ENCODE data around the gene ADAMTSL4. TPM values are rescaled to one million over a fixed set of nuclear protein-coding genes. Genes with fewer than 3 reads are reported as not detected.
"Not testable (repeated sequence)": the region's sequence is repeated elsewhere in the genome, so short reads cannot be mapped to it uniquely, and the experiment has no call there.

Gene ADAMTSL4
- total RNA-seq, 1 experiment from 2014 or later: 2.8 TPM

DNA sequence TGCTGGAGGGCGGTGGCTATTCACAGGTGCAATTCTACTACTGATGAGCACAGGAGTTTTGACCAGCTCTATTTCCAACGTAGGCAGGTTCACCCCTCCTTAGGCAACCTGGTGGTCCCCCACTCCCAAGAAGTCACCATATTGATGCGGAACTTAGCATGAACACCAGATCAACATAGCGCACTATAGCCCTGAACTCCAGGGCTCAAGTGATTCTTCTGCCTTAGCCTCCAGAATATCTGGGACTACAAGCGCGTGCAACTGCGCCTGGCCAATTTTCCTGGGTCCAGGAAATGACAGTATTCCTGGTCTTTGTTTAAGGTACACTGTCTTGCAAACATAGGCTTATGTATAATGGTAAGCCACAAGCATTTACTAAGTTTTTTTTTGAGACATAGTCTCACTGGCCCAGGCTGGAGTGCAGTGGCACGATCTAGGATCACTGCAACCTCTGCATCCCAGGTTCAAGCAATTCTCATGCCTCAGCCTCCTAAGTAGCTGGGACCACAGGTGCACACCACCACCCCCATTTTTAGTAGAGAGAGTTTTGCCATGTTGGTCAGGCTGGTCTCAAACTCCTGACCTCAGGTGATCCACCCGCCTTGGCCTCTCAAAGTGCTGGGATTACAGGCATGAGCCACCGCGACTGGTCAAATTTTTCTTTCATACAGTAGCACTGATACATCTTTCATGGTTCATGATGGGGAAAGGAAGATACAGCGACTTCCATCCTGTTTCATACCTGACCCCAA lies 17.6 kb downstream of the ADAMTSL4 start:
- DNase-seq (ENCODE audit: low read depth): no peak

DNA sequence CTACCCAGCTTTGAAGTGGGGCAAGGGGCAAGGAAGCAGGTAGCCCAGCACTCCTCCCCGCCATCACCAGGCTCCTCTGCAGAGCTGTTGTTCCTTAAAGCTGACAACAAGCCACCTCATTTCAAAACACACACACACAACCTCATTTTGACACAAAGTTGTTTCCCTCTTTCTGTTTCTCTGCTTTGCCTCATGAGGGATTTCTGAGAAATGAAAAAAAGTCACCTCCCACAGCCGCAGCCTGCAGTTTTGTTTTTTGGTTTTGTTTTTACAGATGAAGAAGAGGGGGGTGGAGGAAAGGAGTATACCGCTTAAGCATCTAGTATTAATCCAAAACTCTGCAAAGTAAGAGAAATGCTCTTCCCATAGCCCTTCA lies 18.1 kb downstream of the ADAMTSL4 start:
- DNase-seq (ENCODE audit: low read depth): no peak

DNA sequence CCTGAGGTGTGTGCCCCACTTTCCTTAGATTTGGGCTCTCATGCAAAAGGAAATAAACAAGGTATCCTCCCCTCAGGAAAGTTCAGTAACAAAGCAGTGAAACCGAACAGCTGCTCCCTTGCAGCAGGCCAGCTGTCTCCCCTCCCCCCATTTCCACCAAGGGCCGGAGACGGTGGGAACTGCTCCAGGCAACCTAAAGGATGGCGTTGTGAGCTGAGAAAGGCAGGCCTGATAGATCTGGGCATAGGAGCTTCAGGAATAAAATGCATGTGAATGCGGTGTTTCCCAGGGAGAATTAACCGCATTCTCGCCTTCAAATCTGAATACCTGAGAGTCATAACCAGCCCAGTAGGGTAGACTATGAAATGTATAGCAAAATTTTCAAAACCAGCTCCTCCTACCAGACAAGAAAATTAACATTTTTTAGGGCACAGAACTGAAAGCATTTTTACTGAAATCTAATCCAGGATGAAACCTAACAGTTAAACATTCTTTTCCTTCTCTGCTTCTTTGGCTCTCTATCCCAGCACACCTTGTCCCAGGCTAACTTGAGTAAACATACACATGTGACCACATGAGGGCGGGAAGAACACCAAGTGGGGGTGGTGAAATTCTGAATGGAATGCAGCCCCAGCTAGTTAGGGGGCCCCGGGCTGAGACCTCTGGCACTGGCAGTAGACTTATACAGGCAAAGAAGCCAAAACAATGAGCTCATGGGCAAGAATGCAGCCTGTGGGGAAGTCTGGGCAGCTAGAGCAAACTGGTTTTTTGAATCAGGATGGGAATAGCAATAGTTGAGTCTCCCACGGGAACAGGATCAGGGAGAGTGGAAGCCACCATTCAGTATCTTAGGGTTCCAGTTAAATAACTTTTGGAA lies 18.7 kb downstream of the ADAMTSL4 start:
- DNase-seq (ENCODE audit: low read depth): peak; percentile 99

DNA sequence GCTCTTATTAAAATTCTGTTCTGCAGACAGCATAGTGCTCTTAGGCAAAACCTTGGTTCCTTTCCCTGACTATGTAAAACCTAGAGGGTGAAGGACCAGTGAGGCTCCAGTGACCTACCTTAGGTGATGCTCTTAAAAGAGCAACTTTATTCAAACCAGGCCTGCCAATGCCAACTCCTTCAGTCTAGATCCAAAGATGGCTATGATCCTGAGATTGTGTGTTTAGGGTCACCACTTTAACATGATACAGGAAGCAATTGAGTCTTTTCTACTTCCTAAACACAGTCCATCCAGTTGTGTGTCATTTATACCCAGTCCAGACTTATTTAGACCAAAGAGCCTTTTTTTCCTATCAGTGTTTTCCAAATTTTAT lies 19.4 kb downstream of the ADAMTSL4 start:
- no peak for DNase-seq (ENCODE audit: low read depth)

DNA sequence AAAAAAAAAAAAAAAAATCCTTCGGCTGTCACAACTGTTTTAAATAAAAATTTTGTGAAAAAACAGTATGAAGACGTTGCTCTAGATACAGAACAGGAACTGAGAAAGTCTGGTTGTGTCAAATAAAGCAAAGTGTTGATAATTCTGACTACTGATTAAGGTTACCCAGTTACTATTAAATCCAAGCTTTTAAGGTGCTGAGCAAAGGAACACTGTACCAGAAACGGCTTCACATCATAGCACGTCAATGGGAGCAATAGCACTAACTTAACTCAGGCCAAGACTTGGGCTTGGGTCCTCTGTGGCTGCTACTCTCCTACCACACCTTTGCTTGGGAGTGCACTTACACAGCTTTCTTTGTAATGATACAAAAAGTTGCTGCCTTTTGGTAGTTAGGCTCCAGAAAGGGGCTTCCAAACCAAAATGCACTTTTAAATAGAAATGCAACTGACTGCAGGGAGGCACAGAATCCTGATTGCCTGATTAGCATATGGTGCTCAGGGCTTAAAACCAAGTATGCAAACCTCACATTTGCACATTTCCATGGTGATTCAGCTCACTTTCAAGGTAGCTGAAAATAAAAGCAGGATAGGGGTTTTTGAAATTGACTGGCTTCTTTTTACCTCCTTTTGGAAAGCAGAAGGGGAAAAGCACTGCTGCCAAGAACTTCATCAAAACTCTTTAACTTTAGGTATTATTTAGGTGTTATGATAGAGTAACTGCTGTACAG lies 23.9 kb downstream of the ADAMTSL4 start:
- no peak for DNase-seq (ENCODE audit: low read depth)

DNA sequence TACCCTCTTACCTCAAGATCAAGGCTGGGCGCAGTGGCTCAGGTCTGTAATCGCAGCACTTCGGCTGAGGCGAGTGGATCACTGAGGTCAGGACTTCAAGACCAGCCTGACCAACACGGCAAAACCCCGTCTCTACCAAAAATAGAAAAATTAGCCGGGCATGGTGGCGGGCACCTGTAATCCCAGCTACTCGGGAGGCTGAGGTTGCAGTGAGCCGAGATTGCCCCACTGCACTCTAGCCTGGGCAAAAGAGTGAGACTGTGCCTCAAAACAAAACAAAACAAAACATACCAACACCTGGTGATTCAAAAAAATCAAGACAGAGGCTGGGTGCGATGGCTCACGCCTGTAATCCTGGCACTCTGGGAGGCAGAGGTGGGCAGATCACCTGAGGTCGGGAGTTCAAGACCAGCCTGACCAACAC lies 24.5 kb downstream of the ADAMTSL4 start:
- not testable (repeated sequence) for DNase-seq (ENCODE audit: low read depth)

DNA sequence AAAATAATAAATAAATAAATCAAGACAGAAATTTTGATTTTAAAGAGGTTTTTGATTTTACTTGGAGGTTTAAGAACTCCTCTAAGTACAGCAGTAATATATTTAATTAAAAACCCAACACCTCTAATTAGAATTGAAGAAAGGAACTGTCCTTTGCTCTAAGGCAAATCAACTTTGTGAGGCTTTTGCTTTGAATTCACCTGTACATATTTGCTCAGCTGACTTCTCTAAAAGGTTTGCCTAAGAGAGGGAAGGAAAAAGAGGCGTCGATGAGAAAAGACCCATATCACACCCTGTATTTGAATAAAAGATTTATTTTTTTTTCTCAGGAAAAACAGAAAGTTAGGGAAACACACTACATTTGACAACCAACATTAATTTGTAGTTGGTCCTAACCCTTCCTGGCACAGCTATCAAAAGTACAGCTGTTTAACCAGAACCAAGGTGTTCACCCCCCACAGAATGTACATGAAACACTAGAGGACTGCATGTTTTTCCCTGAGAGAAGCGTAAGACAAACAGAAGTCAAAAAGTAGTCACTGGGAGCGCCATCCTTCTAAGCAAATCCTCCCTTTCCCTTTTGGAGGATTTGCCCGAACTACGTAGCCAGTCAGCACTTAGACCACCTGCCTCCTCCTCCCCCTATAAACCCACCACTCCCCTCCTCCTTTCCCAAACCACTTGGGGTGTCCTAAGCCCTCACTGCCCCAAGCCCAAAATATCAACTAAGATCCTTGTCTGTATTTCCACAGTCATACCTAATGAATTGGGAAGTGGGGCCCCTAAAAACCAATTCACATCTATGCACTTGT lies 25.3 kb downstream of the ADAMTSL4 start:
- DNase-seq (ENCODE audit: low read depth): no peak

DNA sequence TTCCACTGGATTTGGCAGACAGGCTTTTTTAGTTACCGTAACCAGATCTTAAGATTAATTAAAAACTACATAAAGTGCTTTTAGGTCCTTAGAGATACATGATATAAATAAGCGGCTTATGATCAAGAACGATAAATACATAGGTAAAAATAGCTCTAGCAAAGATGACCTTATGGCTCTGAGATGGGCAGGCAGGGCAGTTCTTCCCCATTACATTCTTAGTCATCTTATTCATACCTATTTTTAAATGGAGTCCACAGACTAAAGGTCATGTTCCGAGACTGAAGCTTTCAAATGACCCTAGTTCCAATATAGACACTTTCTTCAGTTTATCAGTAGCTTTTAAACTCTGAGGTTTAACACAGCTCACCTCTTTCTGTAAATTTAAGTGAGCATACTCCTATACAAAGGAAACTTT lies 25.9 kb downstream of the ADAMTSL4 start:
- no peak for DNase-seq (ENCODE audit: low read depth)

DNA sequence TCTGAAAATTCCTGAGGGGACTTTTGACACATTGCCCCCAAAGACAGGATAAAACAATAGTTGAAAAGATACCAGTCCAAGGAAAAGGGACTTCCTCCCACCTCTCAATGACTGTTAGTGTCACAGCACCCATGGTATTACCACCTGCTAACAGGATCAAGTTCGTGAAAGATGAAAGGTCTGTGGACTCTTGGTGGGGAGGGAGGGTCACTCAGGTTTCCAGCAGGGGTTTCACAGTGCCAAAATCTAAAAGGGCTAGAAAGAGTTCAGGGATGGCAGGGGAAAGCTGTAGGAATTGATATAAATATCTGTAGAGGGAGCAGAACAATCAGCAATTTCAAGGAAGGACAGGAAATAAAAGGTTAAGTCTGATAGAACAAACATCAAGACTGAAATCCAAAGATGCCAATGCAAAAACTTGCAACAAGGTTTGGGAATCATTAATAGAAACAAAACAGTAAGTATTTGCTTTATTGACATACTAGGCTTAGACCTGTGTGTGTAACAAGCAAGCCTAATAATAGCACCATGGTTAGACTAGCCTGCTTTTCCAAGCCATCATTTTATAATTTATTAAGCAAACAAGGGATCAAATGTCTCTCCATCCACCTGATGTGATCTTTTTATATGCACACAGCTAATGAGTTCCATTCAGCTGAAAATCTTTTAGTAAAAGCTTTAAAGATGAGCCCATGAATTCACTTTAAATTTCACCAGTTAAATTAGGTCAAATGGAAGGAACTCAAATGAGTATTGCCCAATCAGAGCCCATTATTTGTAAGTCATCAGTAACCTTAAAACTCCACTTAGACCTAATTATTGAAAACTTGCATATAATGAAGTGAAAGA lies 26.5 kb downstream of the ADAMTSL4 start:
- no peak for DNase-seq (ENCODE audit: low read depth)

DNA sequence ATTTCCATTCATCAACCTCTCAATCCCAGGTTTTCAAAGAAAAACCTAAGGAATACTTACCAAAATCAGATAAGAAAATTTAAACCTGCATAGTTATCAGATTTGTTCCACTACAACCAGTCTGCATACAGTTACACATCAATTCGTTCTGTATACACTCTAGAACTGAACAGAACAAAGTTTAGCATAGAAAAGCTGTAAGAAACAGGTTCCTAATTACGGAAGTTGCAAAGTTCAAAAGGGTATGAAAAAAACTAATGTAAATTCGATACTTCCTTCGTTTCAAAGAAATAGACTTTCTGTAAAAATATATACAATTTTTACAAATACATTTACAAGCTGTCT lies 27.1 kb downstream of the ADAMTSL4 start:
- DNase-seq (ENCODE audit: low read depth): no peak

DNA sequence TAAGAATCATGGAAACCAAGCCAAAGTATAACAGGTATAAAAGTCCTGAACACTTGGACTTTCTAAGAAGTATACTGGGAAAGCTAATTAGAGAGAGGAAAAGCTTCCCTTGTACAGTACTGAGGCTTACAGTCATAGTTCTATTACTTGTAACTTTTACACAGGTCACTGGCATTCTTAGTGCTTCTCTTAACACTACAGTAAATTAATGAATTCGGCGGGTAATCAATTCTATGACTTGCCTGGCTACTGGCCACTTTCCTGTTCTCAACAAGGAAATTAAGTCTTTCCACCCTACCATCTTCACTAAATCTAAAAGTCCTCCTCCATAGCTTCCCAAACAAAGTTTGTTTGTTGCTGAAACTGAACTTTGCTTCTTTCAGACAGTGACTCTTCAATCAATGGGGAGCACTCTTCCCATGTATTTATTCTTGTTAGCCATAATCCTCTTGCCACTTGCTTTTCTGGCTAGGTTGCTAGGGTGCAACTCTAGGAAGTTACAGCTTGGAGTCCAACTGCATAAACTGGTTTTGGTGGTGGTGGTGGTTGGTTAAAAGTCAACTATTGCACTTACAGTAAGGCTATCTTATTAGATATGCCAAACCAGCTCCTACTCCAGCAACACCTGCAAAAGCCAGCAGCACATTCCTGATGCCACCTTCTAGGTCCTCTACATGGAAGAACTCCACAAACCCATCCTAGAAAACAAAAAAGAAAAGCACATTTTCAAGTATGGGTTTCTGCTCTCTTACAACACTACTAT lies 27.8 kb downstream of the ADAMTSL4 start:
- DNase-seq (ENCODE audit: low read depth): peak; percentile 23

DNA sequence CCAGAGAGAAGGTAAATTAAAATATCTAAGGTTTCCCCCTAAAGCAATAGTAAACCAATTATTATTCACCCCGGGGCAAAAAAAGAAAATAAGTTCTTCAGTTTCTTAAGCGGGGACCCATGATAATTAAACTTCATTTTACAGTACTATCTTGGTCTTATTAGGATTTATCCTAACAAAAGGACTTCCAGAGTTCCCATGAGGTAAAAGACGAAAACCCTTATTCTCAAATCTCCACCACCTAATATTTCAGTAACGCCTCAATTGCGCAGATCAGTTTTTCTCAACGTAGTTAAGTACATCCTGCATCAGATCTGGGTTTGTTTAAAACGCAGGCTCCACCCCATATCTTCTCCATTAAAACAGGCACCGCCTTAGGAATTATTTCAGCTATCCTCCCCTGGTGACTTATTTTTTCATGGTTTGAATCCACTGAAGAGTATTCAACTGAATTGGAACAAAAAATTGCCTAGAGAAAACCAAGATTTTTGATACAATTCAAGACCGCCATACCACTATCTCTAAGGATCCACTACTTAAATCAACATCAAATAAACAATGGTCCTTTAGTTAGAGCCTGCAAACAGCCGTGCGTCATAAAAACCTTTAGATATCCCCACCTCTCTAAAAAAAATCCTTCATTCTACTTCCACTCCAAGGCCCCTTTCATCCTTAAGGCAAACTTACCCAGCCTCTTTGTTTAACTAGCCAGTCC lies 28.5 kb downstream of the ADAMTSL4 start:
- DNase-seq (ENCODE audit: low read depth): peak; percentile 53

DNA sequence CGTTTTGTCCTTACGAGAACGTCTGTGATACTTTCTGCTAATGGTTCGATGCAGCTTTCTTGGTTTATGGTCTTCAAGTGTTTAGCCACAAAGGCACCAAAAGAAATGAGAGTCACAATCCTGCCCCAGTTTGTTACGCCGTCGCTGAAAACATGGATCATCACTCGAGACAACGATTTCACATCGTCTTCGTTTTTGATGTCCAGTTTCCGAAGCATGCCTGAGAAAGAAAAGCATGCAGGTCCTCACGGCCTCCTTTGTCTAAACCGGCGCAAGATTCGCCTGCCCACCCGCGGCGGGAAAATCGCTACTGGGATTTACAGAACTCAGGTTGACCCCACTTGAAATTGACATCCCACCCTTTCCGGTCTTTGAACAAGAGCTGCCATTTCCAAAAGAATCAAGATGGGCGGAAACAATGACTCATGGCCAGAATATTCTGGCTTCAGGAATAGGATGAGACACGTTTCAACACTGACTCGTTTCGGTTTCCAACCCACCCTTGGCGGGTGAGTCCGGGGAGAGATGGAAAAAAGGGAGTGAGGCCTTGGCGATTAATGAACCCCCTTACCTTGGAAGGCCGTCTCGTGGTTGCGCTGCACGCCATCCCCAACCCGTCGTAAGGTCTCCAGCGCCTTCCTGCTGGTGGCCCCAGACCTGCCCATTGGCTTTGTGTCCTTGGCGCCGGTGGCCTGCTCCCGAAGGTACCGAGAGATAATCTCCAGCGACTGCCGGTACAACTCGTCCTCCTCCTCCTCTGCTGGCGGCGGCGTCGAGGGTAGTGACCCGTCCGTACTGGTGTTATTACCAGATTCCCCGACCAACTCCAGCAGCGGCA lies 29.3 kb downstream of the ADAMTSL4 start:
- peak; percentile 93 for DNase-seq (ENCODE audit: low read depth)

DNA sequence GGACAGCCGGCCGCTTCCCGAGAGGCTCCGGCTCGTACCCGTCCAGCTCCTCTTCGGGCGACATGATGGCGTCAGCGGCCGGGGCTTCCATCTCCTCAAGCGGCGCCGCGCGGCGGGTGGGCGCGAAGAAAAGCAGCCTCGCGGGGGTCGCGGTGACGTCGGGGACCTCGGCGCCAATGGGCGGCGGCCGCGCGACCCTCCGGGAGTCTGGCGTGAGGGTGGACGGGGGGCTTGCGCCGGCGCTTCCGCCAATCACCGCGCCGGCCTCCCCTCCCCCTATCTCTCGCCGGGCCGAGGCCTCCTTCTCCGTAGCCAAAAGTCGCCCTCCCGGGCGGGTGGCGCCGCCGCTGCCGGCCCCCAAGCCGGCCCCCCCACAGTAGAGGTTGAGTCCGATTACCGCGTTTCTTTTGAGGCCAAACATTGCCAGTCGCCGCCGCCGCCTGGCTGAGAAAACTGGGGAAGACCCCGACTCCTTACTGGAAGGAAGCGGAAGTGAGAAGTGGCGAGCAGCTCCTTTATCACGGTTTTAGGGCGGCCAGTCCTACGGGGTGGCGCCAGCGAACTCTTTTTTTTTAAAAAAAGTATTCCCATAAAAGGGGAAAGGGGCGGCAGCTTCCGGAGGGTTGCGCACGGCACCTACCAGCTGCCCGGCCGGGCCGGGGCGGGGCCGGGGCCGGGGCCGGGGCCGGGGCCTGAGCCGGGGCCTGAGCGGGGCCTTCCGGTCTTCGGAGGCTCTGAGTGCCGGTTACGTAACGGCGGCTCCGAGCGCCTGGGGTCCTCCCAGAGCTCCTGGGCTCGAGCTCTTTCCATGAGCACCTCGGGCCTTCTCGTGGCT lies 30.1 kb downstream of the ADAMTSL4 start, which contains the start of gene MCL1:
TSS of gene MCL1 (minus strand) at position 501 of the 835 bp plus-strand sequence. CDS start at position 421, 80 bp downstream.
- DNase-seq (ENCODE audit: low read depth): peak; percentile 97

DNA sequence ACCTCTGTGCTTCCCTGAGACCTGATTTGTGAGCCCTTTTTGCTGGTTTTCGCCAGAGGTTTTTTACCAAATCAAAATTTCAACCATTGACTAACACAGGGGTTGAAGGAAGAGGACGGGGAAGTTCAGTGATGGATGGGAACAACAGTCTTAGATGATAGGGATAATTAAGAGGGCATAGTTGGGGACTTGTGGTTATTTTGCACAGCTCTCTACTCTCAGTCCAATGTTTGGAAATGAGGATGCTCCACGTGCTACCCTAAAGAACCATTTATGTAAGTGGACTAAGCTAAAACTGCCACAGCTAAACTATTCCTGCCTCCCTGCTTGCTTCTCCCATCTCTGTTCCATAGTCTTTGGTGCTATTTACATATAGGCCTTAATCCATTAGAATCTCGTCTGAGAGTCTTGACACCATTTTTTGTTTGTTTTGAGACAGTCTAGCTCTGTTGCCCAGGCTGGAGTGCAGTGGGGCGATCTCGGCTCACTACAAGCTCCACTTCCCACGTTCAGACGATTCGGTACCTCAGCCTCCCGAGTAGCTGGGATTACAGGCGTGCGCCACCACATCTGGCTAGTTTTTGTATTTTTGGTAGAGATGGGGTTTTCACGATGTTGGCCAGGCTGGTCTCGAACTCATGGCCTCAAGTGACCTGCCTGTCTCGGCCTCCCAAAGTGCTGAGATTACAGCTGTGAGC lies 30.9 kb downstream of the ADAMTSL4 start:
- no peak for DNase-seq (ENCODE audit: low read depth)

DNA sequence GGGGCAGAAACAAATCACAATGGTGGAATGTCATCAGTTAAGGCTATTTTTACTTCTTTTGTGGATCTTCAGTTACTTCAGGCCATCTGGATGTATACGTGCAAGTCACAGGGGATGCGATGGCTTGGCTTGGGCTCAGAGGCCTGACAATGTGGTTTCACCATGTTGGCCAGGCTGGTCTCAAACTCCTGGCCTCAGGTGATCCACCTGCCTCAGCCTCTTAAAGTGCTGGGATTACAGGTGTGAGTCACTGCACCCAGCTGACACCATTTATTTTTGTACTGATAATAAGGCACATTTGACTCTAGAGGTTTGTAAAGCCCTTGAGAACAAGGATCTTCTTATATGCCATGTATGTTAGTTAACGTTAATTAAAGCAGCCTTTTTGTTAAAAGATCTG lies 31.8 kb downstream of the ADAMTSL4 start:
- DNase-seq (ENCODE audit: low read depth): not testable (repeated sequence)

All from LHCN-M2 (cell line).